Stimulated activated naive CD4-positive, alpha-beta T cell treated with Interleukin-2 at 50 U/mL for 16 hours (primary cell): ENCODE measurements around the gene DGAT2.

Experiments
- DNase-seq: peaks from one replicate; lab custom pipeline; 2025; lab: John Stamatoyannopoulos, UW

Gene DGAT2

DNA sequence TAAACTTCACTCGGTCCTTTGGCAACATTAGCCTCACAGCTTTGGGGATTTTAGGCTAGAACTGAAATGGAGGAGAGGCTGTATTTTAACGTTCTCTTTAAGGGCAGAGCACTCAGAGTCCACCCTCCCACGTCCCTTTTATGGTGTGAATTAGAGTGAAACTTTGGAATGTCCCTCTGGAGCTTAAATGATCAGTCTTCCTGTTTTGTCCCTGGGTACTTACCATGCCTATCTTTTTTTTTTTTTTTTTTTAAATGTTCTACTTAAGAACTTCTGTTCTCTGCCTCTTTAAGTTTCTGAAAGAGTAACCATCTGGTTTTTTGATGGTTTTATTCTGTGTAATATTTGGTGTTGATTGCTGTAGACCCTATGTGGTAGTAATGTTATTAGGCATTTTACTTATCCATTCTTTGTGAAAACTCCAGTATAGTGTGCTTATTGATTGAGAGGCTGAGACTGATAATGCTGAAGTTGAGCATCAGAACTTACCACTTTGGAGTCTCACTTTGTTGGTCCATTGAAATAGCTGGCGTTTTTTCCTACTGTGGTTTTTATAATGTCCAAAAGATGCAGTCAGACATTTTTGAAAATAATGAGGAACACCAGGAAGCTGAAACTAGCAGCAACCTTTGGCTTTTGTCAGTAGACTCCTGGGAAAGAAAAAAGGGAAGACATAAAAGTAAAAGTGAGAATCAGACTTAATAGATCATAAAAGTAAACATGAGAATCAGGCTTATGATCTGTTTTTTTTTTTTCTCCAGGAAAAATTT lies 58.1 kb downstream of the DGAT2 start:
- DNase-seq = no peak

DNA sequence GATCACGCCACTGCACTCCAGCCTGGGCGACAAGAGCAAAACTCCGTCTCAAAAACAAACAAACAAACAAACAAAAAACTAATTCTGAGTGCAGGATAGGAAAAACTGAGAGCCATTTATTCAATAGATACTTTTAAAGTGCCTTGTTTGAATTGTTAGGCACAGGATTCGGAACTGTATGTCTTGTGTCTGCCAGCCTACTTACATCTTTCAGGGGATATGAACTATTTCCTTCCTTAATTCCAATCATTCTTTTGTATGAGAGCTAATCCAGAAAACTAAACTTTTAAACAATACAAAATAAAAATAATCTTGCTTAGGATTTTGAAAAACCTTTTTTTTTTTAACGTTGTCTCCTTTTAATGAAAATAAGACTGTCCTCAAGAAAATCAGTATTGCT lies 59.0 kb downstream of the DGAT2 start:
- DNase-seq = no peak

- DNase-seq = no peak
These were observed 63.4 kb downstream of the DGAT2 start for GRCh38 chr11:75831915-75832502.

- DNase-seq = no peak
These were observed 66.2 kb downstream of the DGAT2 start for GRCh38 chr11:75834728-75835127.

GRCh38 chr11:75836417-75836816 lies 67.8 kb downstream of the DGAT2 start:
- DNase-seq = no peak

GRCh38 chr11:75839851-75840250 lies 71.3 kb downstream of the DGAT2 start:
- no peak for DNase-seq

GRCh38 chr11:75840522-75840921 lies 71.9 kb downstream of the DGAT2 start:
- DNase-seq = no peak

DNA sequence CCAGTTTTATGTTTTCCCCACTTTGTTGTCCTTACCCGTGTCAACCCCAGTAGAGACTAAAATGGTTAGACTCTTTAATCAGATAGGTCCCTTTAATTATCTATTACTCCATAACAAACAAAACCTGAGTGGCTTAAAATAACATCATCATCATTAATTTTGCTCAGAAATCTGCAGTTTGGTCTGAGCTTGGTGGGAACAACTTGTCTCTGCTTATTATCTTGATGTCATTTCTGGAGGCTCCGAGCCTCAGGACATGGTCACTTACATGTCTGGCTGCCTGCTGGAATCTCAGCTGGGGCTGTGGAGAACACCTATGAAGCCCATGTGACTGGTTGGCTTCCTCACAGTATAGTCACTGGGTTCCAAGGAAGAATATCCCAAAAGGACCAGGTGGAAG lies 73.2 kb downstream of the DGAT2 start:
- no peak for DNase-seq

DNA sequence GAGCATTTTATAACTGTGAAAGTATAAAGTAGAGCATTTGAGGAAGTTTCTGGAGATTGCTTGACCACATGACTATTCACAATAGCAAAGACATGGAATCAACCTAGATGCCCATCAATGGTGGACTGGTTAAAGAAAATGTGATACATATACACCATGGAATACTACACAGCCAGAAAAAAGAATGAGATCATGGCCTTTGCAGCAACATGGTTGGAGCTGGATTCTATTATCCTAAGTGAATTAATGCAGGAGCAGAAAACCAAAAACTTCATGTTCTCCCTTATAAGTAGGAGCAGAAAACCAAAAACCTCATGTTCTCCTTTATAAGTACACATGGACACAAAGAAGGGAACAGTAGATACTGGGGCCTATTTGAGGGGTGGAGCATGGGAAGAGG lies 76.7 kb downstream of the DGAT2 start:
- DNase-seq = no peak

DNA sequence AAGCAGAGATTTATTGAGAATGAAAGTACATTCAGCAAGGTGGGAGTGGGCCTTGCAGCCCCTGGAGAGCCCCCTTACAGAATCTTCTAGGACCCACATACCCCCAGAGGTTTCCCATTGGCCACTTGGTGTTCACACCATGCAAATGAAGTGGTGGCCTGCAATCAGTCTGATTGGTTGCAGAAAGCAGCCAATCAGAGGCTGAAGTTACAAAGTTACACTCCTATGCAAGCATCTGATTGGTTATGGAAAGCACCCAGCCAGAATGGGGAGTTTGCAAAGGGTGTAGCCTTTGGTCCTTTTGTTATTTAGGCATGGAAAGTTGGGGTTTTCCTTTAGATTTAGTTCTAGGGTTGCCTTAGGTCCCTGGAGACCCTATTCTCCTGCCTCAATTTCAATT lies 81.3 kb downstream of the DGAT2 start:
- DNase-seq = no peak

GRCh38 chr11:75850787-75851186 lies 82.2 kb downstream of the DGAT2 start:
- no peak for DNase-seq
